KMS-11 (cell line): ENCODE data around the gene TTC28.

Experiments used
- H2AFZ ChIP-seq: fragments of 200-600 bp; sonication (generic); 2 replicates; pipeline ENCODE4 v1.6.1; 2016; ENCODE audit warnings: antibody characterized with exemption, mixed run types, low read depth
- H3K27ac ChIP-seq: fragments of 200-600 bp; sonication (generic); 2 replicates; pipeline ENCODE4 v1.6.1; 2016; ENCODE audit warnings: mild to moderate bottlenecking, mixed run types
- H3K27me3 ChIP-seq: fragments of 200-600 bp; sonication (generic); 2 replicates; pipeline ENCODE4 v1.6.1; 2017; ENCODE audit warnings: mild to moderate bottlenecking, low read depth, mixed run types, moderate library complexity; ENCODE audit not compliant: insufficient read depth
- H3K36me3 ChIP-seq: fragments of 200-600 bp; sonication (generic); 2 replicates; pipeline ENCODE4 v1.6.1; 2017; ENCODE audit warnings: mild to moderate bottlenecking, mixed run types; ENCODE audit not compliant: insufficient read depth
- H3K4me1 ChIP-seq: fragments of 200-600 bp; sonication (generic); 2 replicates; pipeline ENCODE4 v1.6.1; 2016; ENCODE audit warnings: mild to moderate bottlenecking, low read depth, mixed run types; ENCODE audit not compliant: poor library complexity, severe bottlenecking
- H3K4me2 ChIP-seq: fragments of 200-600 bp; sonication (generic); 2 replicates; pipeline ENCODE4 v1.7.0; 2016; ENCODE audit warnings: mild to moderate bottlenecking, mixed run types
- H3K4me3 ChIP-seq: fragments of 200-600 bp; sonication (generic); IDR thresholded peaks from 2 replicates; pipeline ENCODE4 v1.6.1; 2017; ENCODE audit warnings: low read depth, low read length, mixed read lengths; ENCODE audit not compliant: insufficient read depth
- H3K79me2 ChIP-seq: fragments of 200-600 bp; sonication (generic); 2 replicates; pipeline ENCODE4 v1.6.1; 2016; ENCODE audit warnings: low read depth, mixed run types; ENCODE audit not compliant: insufficient read depth
- H3K9ac ChIP-seq: fragments of 200-600 bp; sonication (generic); 2 replicates; pipeline ENCODE4 v1.6.1; 2016; ENCODE audit warnings: mild to moderate bottlenecking, mixed run types
- H4K20me1 ChIP-seq: fragments of 200-600 bp; sonication (generic); 2 replicates; pipeline ENCODE4 v1.6.1; 2016; ENCODE audit warnings: mild to moderate bottlenecking, mixed run types; ENCODE audit not compliant: insufficient read depth
- CTCF ChIP-seq: fragments of 200-600 bp; sonication (generic); conservative IDR thresholded peaks from 2 replicates; pipeline ENCODE4 v1.6.1; 2017; ENCODE audit warnings: low read depth, mild to moderate bottlenecking, antibody characterized with exemption, low read length, moderate library complexity, mixed read lengths

TTC28 gene

GRCh38 chr22:28008649-28009048 lies 671.0 kb downstream of the TTC28 start:
- H3K9ac ChIP-seq: no peak overlapping the region
- no peaks in the 10 kb centered on the region for H3K36me3 ChIP-seq
- no peak for TF ChIP-seq CTCF
- H3K27ac ChIP-seq: no peak overlapping the region
- H3K4me3 ChIP-seq: no peak overlapping the region
- H3K79me2 ChIP-seq: no peaks in the 10 kb centered on the region
- no peak overlapping the region for H3K4me2 ChIP-seq
- H2AFZ ChIP-seq: no peak overlapping the region
- no peaks in the 10 kb centered on the region for H4K20me1 ChIP-seq
- H3K27me3 ChIP-seq: no peaks in the 10 kb centered on the region
- no peaks in the 10 kb centered on the region for H3K4me1 ChIP-seq

GRCh38 chr22:28008056-28008455 lies 671.6 kb downstream of the TTC28 start:
- Histone ChIP-seq H3K36me3 (no peaks in the 10 kb centered on the region), H3K79me2 (no peaks in the 10 kb centered on the region), H3K4me3 (no peak overlapping the region), H3K9ac (no peak overlapping the region), H3K27ac (no peak overlapping the region), H4K20me1 (no peaks in the 10 kb centered on the region), H3K4me2 (no peak overlapping the region), H2AFZ (no peak overlapping the region), H3K27me3 (no peaks in the 10 kb centered on the region), H3K4me1 (no peaks in the 10 kb centered on the region)
- TF ChIP-seq CTCF: no peak

GRCh38 chr22:28006271-28006670 lies 673.4 kb downstream of the TTC28 start:
- no peaks in the 10 kb centered on the region for H3K79me2 ChIP-seq
- H3K36me3 ChIP-seq: no peaks in the 10 kb centered on the region
- H4K20me1 ChIP-seq: no peaks in the 10 kb centered on the region
- no peak overlapping the region for H2AFZ ChIP-seq
- no peak overlapping the region for H3K4me3 ChIP-seq
- no peak overlapping the region for H3K27ac ChIP-seq
- H3K27me3 ChIP-seq: no peaks in the 10 kb centered on the region
- H3K4me2 ChIP-seq: no peak overlapping the region
- TF ChIP-seq CTCF: no peak
- H3K9ac ChIP-seq: no peak overlapping the region
- H3K4me1 ChIP-seq: no peaks in the 10 kb centered on the region

GRCh38 chr22:28005513-28005912 lies 674.1 kb downstream of the TTC28 start:
- Histone ChIP-seq H3K36me3 (no peaks in the 10 kb centered on the region), H2AFZ (no peak overlapping the region), H4K20me1 (no peaks in the 10 kb centered on the region), H3K79me2 (no peaks in the 10 kb centered on the region), H3K4me2 (no peak overlapping the region), H3K27ac (no peak overlapping the region), H3K4me3 (no peak overlapping the region), H3K27me3 (no peaks in the 10 kb centered on the region), H3K4me1 (no peaks in the 10 kb centered on the region), H3K9ac (no peak overlapping the region)
- TF ChIP-seq CTCF: no peak

GRCh38 chr22:28004021-28004420 lies 675.6 kb downstream of the TTC28 start:
- Histone ChIP-seq H2AFZ (no peak overlapping the region), H3K79me2 (no peaks in the 10 kb centered on the region), H4K20me1 (no peaks in the 10 kb centered on the region), H3K9ac (no peak overlapping the region), H3K4me2 (no peak overlapping the region), H3K4me3 (no peak overlapping the region), H3K27me3 (no peaks in the 10 kb centered on the region), H3K4me1 (no peaks in the 10 kb centered on the region), H3K36me3 (no peaks in the 10 kb centered on the region), H3K27ac (no peak overlapping the region)
- TF ChIP-seq CTCF: no peak
